Esophagus muscularis mucosa (tissue), 4 donors: ENCODE results near the gene GOLGA5. TPM values are rescaled to one million over a fixed set of nuclear protein-coding genes. Genes with fewer than 3 reads are reported as not detected.
A peak's percentile ranks its signal among the peaks of the same experiment; 100 is the strongest.

Source experiments
- DNase-seq: peaks from one replicate; pipeline ENCODE4 v3.0.0-alpha.2; 2017; ENCODE audit errors: extremely low spot score
- H3K27ac ChIP-seq, 4 donors: fragments of 200-600 bp; sonication (generic); replicated peaks in 1 of 4; 1 replicate in 3 of 4; 2 replicates in 1 of 4; pipeline ENCODE4 v1.5.1; 2016 to 2019; ENCODE audit warnings: mild to moderate bottlenecking in 1 of 4
- H3K27me3 ChIP-seq, 4 donors: fragments of 200-600 bp; sonication (generic); one replicate each; pipeline versions ENCODE4 v1.5.1 to v1.6.0; 2016 to 2019
- H3K36me3 ChIP-seq, 4 donors: fragments of 200-600 bp; sonication (generic); one replicate each; pipeline ENCODE4 v1.5.1; 2016 to 2019
- H3K4me1 ChIP-seq, 4 donors: fragments of 200-600 bp; sonication (generic); one replicate each; pipeline ENCODE4 v1.5.1; 2016 to 2019
- H3K4me3 ChIP-seq, 4 donors: fragments of 200-600 bp; sonication (generic); 1 replicate in 2 of 4; 2 replicates in 2 of 4; pipeline ENCODE4 v1.5.1; 2016 to 2019; ENCODE audit warnings: mild to moderate bottlenecking in 4 of 4, moderate library complexity in 1 of 4
- H3K9me3 ChIP-seq, 4 donors: fragments of 200-600 bp; sonication (generic); 1 replicate in 3 of 4; 2 replicates in 1 of 4; pipeline ENCODE4 v1.5.1; 2016 to 2019
- EP300 ChIP-seq: sonication (generic); formaldehyde crosslinking; IDR thresholded peaks from one replicate; pipeline ENCODE4 v1.6.1; 2017; ENCODE audit warnings: antibody characterized with exemption
- POLR2A ChIP-seq: fragments of 450-650 bp; IDR thresholded peaks from one replicate; pipeline ENCODE4 v1.6.1; 2017; ENCODE audit warnings: antibody characterized with exemption, moderate library complexity, mild to moderate bottlenecking, low read depth
- POLR2AphosphoS5 ChIP-seq, 2 donors: sonication (generic); formaldehyde crosslinking; IDR thresholded peaks; one replicate each; pipeline ENCODE4 v1.6.1; 2017; ENCODE audit warnings: antibody characterized with exemption in 2 of 2
- WGBS: methylation state at CpG from one replicate; pipeline ENCODE4 v1.1.5; 2018; 5-methylcytosine and 5-hydroxymethylcytosine counted together
- intact Hi-C: fragments of 100-400 bp; cut with DNase I; formaldehyde crosslinking; loops from one replicate; pipeline ENCODE4 v1.15.1; 2023
- total RNA-seq, 4 donors: library from RNA; depleted of rRNA; stranded (reverse); fragments of >200 nt; gene quantifications; one replicate each; pipeline versions ENCODE4 v1.1.0 to v1.2.1, GENCODE V29; 2016
- TF ChIP-seq, protein P1 (sequence below), 3 experiments: fragments of 200-600 bp in 2 of 3; fragments of 450-650 bp in 1 of 3; sonication (generic) in 2 of 3; IDR thresholded peaks; one replicate each; pipeline ENCODE4 v1.5.1; 2017 to 2019; ENCODE audit warnings: antibody characterized with exemption in 3 of 3, mild to moderate bottlenecking in 2 of 3, moderate library complexity in 1 of 3

The GOLGA5 gene
- total RNA-seq, 4 donors from 2014 or later: 33.0 to 35.4 (median 34.3) TPM

DNA sequence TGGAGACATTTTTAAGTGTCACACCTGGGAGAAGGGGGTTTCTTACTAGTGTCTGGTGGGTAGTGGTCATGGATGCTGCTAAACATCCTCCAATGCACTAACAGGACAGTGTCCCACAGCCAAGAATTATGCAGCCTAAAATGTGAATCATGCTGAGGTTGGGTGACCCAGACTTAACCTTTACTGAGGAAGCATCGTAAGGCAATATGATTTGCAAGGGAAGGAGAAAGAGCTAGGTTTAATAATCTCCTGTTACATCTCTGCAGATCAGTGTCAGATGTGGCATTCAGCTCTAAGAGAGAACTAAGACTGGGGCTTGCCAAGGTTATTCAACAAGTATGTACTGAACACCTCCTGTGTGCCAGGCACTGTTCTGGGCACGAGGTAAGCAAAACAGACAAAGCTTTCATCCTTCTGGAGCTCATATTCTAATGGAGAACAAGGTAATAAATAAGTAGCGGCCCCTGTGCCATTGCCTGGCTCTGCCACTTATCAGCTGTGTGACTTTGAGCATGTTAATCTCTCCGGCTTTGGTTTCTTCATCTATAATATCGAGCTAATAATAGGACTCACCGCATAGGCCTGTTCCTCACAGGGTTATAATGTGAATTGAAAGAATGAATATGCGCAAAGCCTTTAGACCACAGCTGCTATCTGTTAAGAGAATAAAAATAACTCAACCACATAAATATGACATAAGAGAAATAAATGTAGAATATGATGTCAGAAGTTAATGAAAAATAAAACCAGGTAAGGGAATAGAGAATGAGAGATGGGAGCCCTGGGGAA lies 13.5 kb upstream of the GOLGA5 start:
- TF ChIP-seq POLR2AphosphoS5 (IDR thresholded peaks at IDR 0.05): no peak
- TF ChIP-seq POLR2A: no peak
- no peak for TF ChIP-seq EP300
- TF ChIP-seq, protein P1, sequence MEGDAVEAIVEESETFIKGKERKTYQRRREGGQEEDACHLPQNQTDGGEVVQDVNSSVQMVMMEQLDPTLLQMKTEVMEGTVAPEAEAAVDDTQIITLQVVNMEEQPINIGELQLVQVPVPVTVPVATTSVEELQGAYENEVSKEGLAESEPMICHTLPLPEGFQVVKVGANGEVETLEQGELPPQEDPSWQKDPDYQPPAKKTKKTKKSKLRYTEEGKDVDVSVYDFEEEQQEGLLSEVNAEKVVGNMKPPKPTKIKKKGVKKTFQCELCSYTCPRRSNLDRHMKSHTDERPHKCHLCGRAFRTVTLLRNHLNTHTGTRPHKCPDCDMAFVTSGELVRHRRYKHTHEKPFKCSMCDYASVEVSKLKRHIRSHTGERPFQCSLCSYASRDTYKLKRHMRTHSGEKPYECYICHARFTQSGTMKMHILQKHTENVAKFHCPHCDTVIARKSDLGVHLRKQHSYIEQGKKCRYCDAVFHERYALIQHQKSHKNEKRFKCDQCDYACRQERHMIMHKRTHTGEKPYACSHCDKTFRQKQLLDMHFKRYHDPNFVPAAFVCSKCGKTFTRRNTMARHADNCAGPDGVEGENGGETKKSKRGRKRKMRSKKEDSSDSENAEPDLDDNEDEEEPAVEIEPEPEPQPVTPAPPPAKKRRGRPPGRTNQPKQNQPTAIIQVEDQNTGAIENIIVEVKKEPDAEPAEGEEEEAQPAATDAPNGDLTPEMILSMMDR (IDR thresholded peaks at IDR 0.05): no peak
- 81% methylated on average over 7 of the region's 7 CpGs for WGBS
- intact Hi-C loops: no loop called here
- H3K36me3 ChIP-seq: no peaks in the 10 kb centered on the region
- H3K4me3 ChIP-seq: no peak overlapping the region
- H3K27me3 ChIP-seq: no peaks in the 10 kb centered on the region
- peaks cover 0 to 3% (median 0%) of the 10 kb centered on the region in 4 donors for H3K4me1 ChIP-seq
- DNase-seq: no peak
- H3K27ac ChIP-seq: no peak overlapping the region
- H3K9me3 ChIP-seq: no peaks in the 10 kb centered on the region

DNA sequence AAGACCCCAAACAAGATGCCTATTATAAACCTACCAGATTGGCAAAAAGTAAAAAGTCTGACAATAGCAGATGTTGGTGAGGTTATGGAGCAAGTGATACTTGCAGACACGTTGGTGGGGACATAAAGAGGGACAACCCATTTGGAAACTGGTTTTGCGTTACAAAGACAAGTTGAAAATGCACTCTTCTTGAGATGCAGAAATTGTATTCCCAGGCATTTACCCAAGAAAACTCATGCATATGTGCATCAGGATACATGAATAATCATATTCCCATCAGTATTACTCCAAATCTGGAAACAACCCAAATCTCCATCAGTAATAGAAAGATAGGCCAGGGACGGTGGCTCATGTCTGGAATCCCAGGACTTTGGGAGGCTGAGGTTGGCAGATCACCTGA lies 12.8 kb upstream of the GOLGA5 start:
- TF ChIP-seq POLR2AphosphoS5 (IDR thresholded peaks at IDR 0.05) (no peak), EP300 (no peak), POLR2A (no peak)
- TF ChIP-seq, protein P1 (IDR thresholded peaks at IDR 0.05): no peak
- no peaks in the 10 kb centered on the region for H3K36me3 ChIP-seq
- no peak overlapping the region for H3K27ac ChIP-seq
- peaks cover 0 to 4% (median 0%) of the 10 kb centered on the region in 4 donors for H3K4me1 ChIP-seq
- intact Hi-C loops: no loop called here
- no peaks in the 10 kb centered on the region for H3K27me3 ChIP-seq
- no peak overlapping the region for H3K4me3 ChIP-seq
- 73% methylated on average over 3 of the region's 3 CpGs for WGBS
- DNase-seq: no peak
- H3K9me3 ChIP-seq: no peaks in the 10 kb centered on the region

DNA sequence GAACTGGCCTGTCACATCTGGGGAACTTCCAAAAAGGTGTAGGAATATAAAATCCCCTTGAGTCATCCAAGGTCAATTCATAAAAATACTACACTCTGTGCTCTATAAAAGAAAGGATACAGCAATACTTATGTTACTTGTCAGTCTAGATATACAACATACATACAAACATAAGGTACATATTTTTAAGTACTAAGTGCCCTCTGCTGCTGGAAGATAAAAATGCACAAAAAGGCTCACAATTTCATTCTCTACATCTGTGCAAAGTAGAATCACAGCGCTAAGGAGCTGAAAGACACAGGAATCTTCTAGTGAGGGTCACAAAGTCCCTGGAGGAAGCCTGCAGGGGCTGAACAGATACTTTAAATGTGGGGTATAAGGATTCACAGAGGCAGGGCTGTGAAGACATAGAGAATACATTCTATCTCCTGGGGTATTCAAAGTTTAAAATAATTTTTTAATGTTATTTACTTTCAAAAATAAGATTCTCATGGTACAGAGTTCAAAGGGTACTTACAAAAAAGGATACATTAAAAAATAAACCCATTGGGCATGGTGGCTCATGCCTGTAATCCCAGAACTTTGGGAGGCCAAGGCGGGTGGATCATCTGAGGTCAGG lies 10.2 kb upstream of the GOLGA5 start:
- intact Hi-C loops: loop anchor here (2.0 kb wide), 1 partner anchor 69 kb away; no protein-coding TSS in a partner anchor
- Histone ChIP-seq H3K27me3 (no peaks in the 10 kb centered on the region), H3K4me1 (peaks cover 0 to 4% (median 0%) of the 10 kb centered on the region in 4 donors), H3K4me3 (no peak overlapping the region), H3K27ac (no peak overlapping the region), H3K36me3 (no peaks in the 10 kb centered on the region), H3K9me3 (peaks cover 0 to 4% (median 2%) of the 10 kb centered on the region in 4 donors)
- TF ChIP-seq POLR2A (no peak), EP300 (no peak)
- TF ChIP-seq, protein P1 (IDR thresholded peaks at IDR 0.05): peak; percentile 34 to 64 (median 57)
- no peak for DNase-seq
- 46% methylated on average over 2 of the region's 2 CpGs for WGBS

DNA sequence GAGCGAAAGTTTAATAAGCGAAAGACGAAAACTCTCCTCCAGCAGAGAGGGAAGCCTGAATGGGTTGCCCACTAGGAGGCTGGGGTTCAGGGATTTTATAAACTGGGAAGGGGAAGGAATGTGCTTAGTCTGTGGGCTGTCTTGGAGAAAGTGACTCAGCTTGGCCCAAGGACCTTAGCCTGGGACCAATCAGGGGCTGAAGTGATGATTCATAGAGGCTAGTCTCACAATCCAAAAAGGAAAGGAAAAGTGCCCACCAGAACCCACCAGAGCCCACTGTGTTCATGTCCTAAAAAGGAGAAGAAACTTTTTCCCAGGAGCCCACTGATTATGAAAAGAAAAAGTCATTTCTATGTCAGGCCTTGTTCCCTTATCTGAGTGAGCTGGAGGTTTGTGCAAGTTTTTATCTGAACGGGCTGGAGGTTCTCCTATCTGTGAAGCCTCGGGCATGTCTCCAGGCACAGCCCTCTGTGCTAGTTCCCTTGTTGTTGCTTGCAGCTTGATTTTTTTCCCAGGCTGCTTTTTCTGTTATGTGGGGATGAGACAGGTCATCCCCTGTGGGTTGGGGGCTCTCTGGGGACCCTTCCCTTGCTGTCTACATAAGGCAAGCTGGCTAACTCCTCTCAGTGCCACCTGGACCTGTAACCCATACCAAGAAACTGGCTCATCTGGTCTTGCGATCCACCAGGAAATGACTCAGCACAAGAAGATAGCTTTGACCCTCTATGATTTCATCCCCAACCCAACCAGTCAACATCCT lies 8.3 kb upstream of the GOLGA5 start:
- no peak for DNase-seq
- Histone ChIP-seq H3K27ac (no peak overlapping the region), H3K27me3 (no peaks in the 10 kb centered on the region), H3K4me1 (peaks cover 0 to 4% (median 0%) of the 10 kb centered on the region in 4 donors), H3K9me3 (peaks cover 0 to 17% (median 10%) of the 10 kb centered on the region in 4 donors), H3K36me3 (no peaks in the 10 kb centered on the region), H3K4me3 (no peak overlapping the region)
- intact Hi-C loops: no loop called here
- TF ChIP-seq, protein P1 (IDR thresholded peaks at IDR 0.05): no peak
- TF ChIP-seq POLR2AphosphoS5 (IDR thresholded peaks at IDR 0.05): no peak
- TF ChIP-seq POLR2A: no peak
- no peak for TF ChIP-seq EP300
- WGBS: 70% methylated on average over 6 of the region's 6 CpGs
